Esophagus (tissue), 2 donors: ENCODE measurements around the gene RBMS1. TPM values are rescaled to one million over a fixed set of nuclear protein-coding genes. Genes with fewer than 3 reads are reported as not detected.

Experiments
- H3K27ac ChIP-seq, 2 donors: one replicate each; pipeline ENCODE4 v1.5.1; 2013; ENCODE audit warnings: low read depth in 2 of 2, mild to moderate bottlenecking in 2 of 2, inconsistent platforms in 1 of 2, low read length in 1 of 2, moderate library complexity in 1 of 2
- H3K27me3 ChIP-seq, 2 donors: one replicate each; pipeline ENCODE4 v1.6.1; 2013; ENCODE audit warnings: low read length in 2 of 2, control low read depth in 1 of 2, mild to moderate bottlenecking in 1 of 2; ENCODE audit not compliant: insufficient read depth in 2 of 2, control insufficient read depth in 1 of 2
- H3K36me3 ChIP-seq, 2 donors: one replicate each; pipeline ENCODE4 v1.6.1; 2013; ENCODE audit warnings: low read length in 1 of 2; ENCODE audit not compliant: control insufficient read depth in 2 of 2, insufficient read depth in 2 of 2
- H3K4me1 ChIP-seq, 2 donors: one replicate each; pipeline ENCODE4 v1.6.1; 2013; ENCODE audit warnings: low read length in 1 of 2; ENCODE audit not compliant: control insufficient read depth in 2 of 2, insufficient read depth in 2 of 2
- H3K4me3 ChIP-seq, 2 donors: one replicate each; pipeline ENCODE4 v1.5.1; 2013; ENCODE audit warnings: low read length in 2 of 2, mild to moderate bottlenecking in 2 of 2, low read depth in 1 of 2, moderate library complexity in 1 of 2
- H3K9me3 ChIP-seq, 2 donors: one replicate each; pipeline ENCODE4 v1.6.1; 2013; ENCODE audit warnings: mild to moderate bottlenecking in 2 of 2, low read depth in 1 of 2, low read length in 1 of 2, moderate library complexity in 1 of 2; ENCODE audit not compliant: control insufficient read depth in 2 of 2, insufficient read depth in 1 of 2
- WGBS, 2 donors: extraction: QIAGEN DNeasy Blood & Tissue Kit; methylation state at CpG; one replicate each; pipeline ENCODE4 v1.1.7; 2013; 5-methylcytosine and 5-hydroxymethylcytosine counted together
- polyA plus RNA-seq, 2 donors: library from polyadenylated mRNA; stranded (reverse); fragments of 200-250 nt; gene quantifications; one replicate each; pipeline ENCODE4 v1.2.3, GENCODE V29; 2013
- donor health status: healthy with polysubstance abuse.
- donor health status: Bipolar disorder and iron deficiency.

The RBMS1 gene
- polyA plus RNA-seq, 2 donors: 18.1 to 23.6 TPM

- 39 to 59% methylated on average over 2 of the region's 2 CpGs for WGBS, 2 donors
- Histone ChIP-seq H3K4me3 (no peak overlapping the region), H3K9me3 (no peaks in the 10 kb centered on the region), H3K27ac (no peak overlapping the region), H3K4me1 (peaks cover 0 to 2% of the 10 kb centered on the region in 2 donors), H3K27me3 (no peaks in the 10 kb centered on the region), H3K36me3 (peaks cover 0 to 3% of the 10 kb centered on the region in 2 donors)
Observed at GRCh38 chr2:160465002-160465401, 28.6 kb downstream of the RBMS1 start.

GRCh38 chr2:160464017-160464416 is 29.6 kb downstream of the RBMS1 start:
- 76 to 83% methylated on average over 2 of the region's 2 CpGs for WGBS, 2 donors
- H3K9me3 ChIP-seq: no peaks in the 10 kb centered on the region
- no peaks in the 10 kb centered on the region for H3K27me3 ChIP-seq
- H3K27ac ChIP-seq: no peak overlapping the region
- H3K4me1 ChIP-seq: peaks cover 0 to 2% of the 10 kb centered on the region in 2 donors
- peaks cover 0 to 3% of the 10 kb centered on the region in 2 donors for H3K36me3 ChIP-seq
- H3K4me3 ChIP-seq: no peak overlapping the region

DNA sequence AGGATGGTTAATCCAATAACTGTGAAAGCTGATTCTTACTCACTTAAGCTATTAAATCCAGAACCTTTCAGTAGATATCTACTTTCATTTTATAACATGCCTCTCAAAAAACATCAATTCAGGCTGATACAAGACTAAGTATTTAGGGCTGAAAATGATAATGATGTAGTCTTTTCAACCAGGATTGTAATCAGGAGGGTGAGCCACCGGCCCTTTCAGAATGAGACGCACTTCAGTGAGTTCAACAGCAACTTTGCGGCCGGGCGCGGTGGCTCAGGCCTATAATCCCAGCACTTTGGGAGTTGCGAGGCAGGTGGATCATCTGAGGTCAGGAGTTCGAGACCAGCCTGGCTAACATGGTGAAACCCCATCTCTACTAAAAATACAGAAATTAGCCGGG is 30.4 kb downstream of the RBMS1 start:
- 92 to 93% methylated on average over 9 of the region's 9 CpGs for WGBS, 2 donors
- peaks cover 0 to 2% of the 10 kb centered on the region in 2 donors for H3K4me1 ChIP-seq
- H3K4me3 ChIP-seq: no peak overlapping the region
- H3K27ac ChIP-seq: no peak overlapping the region
- no peaks in the 10 kb centered on the region for H3K27me3 ChIP-seq
- H3K9me3 ChIP-seq: no peaks in the 10 kb centered on the region
- peaks cover 0 to 3% of the 10 kb centered on the region in 2 donors for H3K36me3 ChIP-seq

DNA sequence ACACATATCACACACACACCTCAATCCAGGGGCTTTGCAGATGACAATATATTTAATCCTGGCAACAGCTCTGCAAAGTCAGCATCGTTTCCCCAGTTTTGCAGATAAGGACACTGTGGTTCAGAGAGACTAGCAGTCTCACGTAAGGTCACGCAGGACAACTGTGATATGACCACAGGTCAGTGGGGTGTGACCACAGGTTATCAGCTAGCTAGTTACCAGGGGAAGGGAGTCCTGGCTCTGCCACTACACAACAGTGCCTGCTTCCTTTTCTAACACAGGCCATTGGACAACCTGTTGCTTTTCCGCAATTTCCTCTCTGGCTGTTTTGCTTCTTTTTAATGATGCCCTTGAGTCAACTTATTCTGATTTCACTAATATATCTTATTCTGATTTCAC is 33.3 kb downstream of the RBMS1 start:
- Histone ChIP-seq H3K36me3 (peaks cover 0 to 3% of the 10 kb centered on the region in 2 donors), H3K4me3 (no peak overlapping the region), H3K27me3 (no peaks in the 10 kb centered on the region), H3K4me1 (peaks cover 0 to 2% of the 10 kb centered on the region in 2 donors), H3K27ac (no peak overlapping the region), H3K9me3 (no peaks in the 10 kb centered on the region)
- WGBS, 2 donors: 92 to 95% methylated on average over 4 of the region's 4 CpGs

- Histone ChIP-seq H3K9me3 (no peaks in the 10 kb centered on the region), H3K36me3 (peaks cover 0 to 3% of the 10 kb centered on the region in 2 donors), H3K4me1 (peaks cover 0 to 2% of the 10 kb centered on the region in 2 donors), H3K27me3 (no peaks in the 10 kb centered on the region), H3K4me3 (no peak overlapping the region), H3K27ac (peak overlapping the region in 1 of 2 donors; percentile 36)
- 56 to 60% methylated on average over 1 of the region's 1 CpG for WGBS, 2 donors
Observed at GRCh38 chr2:160459538-160460332, 33.9 kb downstream of the RBMS1 start.

DNA sequence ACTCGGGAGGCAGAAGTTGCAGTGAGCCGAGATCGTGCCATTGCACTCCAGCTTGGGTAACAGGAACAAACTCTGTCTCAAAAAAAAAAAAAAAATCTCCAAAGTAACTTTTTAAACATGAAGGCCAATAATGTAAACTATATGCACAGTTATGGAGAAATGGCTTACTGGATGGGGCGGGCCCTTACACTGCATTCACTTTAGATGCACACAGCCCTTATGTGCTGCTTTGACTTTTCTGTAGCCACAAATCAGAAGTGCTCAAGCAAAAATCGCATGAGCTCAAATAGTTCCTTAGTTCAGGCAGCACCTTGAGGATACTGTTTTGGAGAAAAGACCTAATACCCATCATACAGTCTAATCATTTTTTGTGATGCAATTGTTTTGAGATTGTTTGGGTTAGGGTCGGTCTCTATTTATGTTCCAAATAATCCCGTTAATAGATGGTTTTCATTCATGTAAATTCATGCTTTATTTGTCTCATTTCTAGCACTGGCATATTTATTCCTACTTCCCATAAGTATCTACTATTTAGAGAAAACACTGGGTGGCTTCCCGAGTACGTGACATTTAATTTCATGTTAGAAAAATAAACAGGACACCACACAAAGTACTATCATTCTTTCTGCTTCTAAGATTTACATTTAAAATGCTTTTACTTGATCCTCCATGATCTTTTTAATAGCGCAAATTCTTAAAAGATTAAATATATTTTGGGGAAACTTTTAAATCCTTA is 34.7 kb downstream of the RBMS1 start:
- H3K27me3 ChIP-seq: no peaks in the 10 kb centered on the region
- peaks cover 0 to under 1% of the 10 kb centered on the region in 2 donors for H3K4me1 ChIP-seq
- 78 to 79% methylated on average over 10 of the region's 10 CpGs for WGBS, 2 donors
- no peak overlapping the region for H3K27ac ChIP-seq
- H3K4me3 ChIP-seq: no peak overlapping the region
- H3K9me3 ChIP-seq: no peaks in the 10 kb centered on the region
- peaks cover 0 to 3% of the 10 kb centered on the region in 2 donors for H3K36me3 ChIP-seq

- WGBS, 2 donors: 88 to 90% methylated on average over 5 of the region's 5 CpGs
- no peaks in the 10 kb centered on the region for H3K4me1 ChIP-seq
Observed at GRCh38 chr2:160457588-160457987, 36.0 kb downstream of the RBMS1 start.

DNA sequence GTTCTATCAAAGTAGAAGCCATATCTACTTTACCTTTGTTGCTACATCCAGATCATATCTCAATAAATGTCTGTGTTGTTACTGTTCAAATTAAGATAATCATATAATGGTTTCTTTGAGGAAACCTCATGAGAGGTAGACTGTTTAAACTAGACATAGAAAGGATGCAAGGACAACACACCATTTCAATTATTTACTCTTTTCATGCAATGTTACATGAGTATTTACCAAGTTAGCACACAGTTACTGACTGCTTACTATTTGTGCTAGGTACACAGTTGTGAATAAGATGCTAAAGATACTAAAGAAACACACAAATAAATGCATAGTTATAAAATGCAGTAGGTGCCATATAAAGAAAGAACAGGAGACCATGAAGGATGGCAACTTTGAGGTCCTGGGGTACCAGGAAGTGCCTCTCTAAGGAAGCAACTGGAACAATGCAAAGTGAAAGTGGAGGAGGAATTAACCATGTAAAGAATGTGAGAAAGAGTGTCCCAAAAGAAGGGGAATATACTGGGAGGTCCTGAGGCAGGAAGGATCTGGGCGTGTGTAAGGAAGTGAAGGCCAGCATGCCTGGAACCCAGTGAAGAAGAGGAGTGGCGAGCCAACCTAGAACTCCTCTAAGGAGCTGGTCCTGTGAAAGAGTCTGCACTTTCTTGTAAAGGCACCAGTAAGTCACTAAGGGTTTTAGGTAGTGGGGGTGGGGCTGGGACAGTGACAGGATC is 39.4 kb downstream of the RBMS1 start:
- no peak overlapping the region for H3K27ac ChIP-seq
- 66 to 83% methylated on average over 2 of the region's 2 CpGs for WGBS, 2 donors
- no peaks in the 10 kb centered on the region for H3K9me3 ChIP-seq
- no peaks in the 10 kb centered on the region for H3K27me3 ChIP-seq
- H3K36me3 ChIP-seq: no peaks in the 10 kb centered on the region
- H3K4me3 ChIP-seq: no peak overlapping the region
- H3K4me1 ChIP-seq: no peaks in the 10 kb centered on the region

More at GRCh38 chr2:160457588-160457987, 36.0 kb downstream of the RBMS1 start:
- Histone ChIP-seq H3K36me3 (peaks cover 0 to 3% of the 10 kb centered on the region in 2 donors), H3K9me3 (no peaks in the 10 kb centered on the region), H3K27ac (no peak overlapping the region), H3K27me3 (no peaks in the 10 kb centered on the region), H3K4me3 (no peak overlapping the region)

- H3K4me3 ChIP-seq: no peak overlapping the region
- H3K27ac ChIP-seq: no peak overlapping the region
- H3K4me1 ChIP-seq: no peaks in the 10 kb centered on the region
- WGBS, 2 donors: 76 to 77% methylated on average over 3 of the region's 3 CpGs
- no peaks in the 10 kb centered on the region for H3K27me3 ChIP-seq
- no peaks in the 10 kb centered on the region for H3K36me3 ChIP-seq
- no peaks in the 10 kb centered on the region for H3K9me3 ChIP-seq
Observed at GRCh38 chr2:160453111-160453820, 40.3 kb downstream of the RBMS1 start.
